Epithelial cell of prostate (primary cell): ENCODE measurements around the gene FBXO34.
A peak's percentile ranks its signal among the peaks of the same experiment; 100 is the strongest.
"Not testable (repeated sequence)": the region's sequence is repeated elsewhere in the genome, so short reads cannot be mapped to it uniquely, and the experiment has no call there.

Experiments used
- DNase-seq: peaks from one replicate; pipeline ENCODE4 v3.0.0-alpha.2; 2011; ENCODE audit warnings: low read depth, low spot score
- H3K27ac ChIP-seq: fragments of 450-650 bp; 2 replicates; pipeline ENCODE4 v1.5.1; 2017; ENCODE audit warnings: mild to moderate bottlenecking

Gene FBXO34

GRCh38 chr14:55339770-55340169 lies 68.5 kb downstream of the FBXO34 start:
- no peak overlapping the region for H3K27ac ChIP-seq
- DNase-seq = peak; percentile 49

- no peak overlapping the region for H3K27ac ChIP-seq
Observed at GRCh38 chr14:55340482-55340881, 69.3 kb downstream of the FBXO34 start.

GRCh38 chr14:55341781-55342180 lies 70.6 kb downstream of the FBXO34 start:
- H3K27ac ChIP-seq = no peak overlapping the region
- DNase-seq = no peak

More at GRCh38 chr14:55340482-55340881, 69.3 kb downstream of the FBXO34 start:
- DNase-seq = no peak

GRCh38 chr14:55344582-55345163 lies 73.5 kb downstream of the FBXO34 start:
- H3K27ac ChIP-seq, DNase-seq: not testable (repeated sequence)

- no peak overlapping the region for H3K27ac ChIP-seq
- DNase-seq = no peak
Observed at GRCh38 chr14:55347040-55347439, 75.8 kb downstream of the FBXO34 start.

GRCh38 chr14:55347748-55348147 lies 76.5 kb downstream of the FBXO34 start:
- no peak overlapping the region for H3K27ac ChIP-seq
- DNase-seq = no peak

- peak; percentile 51 for DNase-seq
- peak overlapping the region; percentile 14 for H3K27ac ChIP-seq
Observed at GRCh38 chr14:55348766-55349453, 77.7 kb downstream of the FBXO34 start.

- no peak for DNase-seq
- H3K27ac ChIP-seq = no peak overlapping the region
Observed at GRCh38 chr14:55349565-55349964, 78.3 kb downstream of the FBXO34 start.

- no peak for DNase-seq
- H3K27ac ChIP-seq = no peak overlapping the region
Observed at GRCh38 chr14:55350461-55350860, 79.2 kb downstream of the FBXO34 start.

GRCh38 chr14:55351111-55351510 lies 79.9 kb downstream of the FBXO34 start:
- no peak overlapping the region for H3K27ac ChIP-seq
- DNase-seq = no peak

GRCh38 chr14:55352201-55352600 lies 81.0 kb downstream of the FBXO34 start:
- DNase-seq = no peak
- H3K27ac ChIP-seq = no peak overlapping the region

GRCh38 chr14:55353686-55354467 lies 82.7 kb downstream of the FBXO34 start:
- peak overlapping the region; percentile 14 for H3K27ac ChIP-seq
- DNase-seq = no peak

- no peak for DNase-seq
- peak overlapping the region; percentile 14 for H3K27ac ChIP-seq
Observed at GRCh38 chr14:55354500-55354899, 83.3 kb downstream of the FBXO34 start.

GRCh38 chr14:55355922-55356321 lies 84.7 kb downstream of the FBXO34 start:
- no peak for DNase-seq
- no peak overlapping the region for H3K27ac ChIP-seq

- H3K27ac ChIP-seq = no peak overlapping the region
- no peak for DNase-seq
Observed at GRCh38 chr14:55356913-55357312, 85.7 kb downstream of the FBXO34 start.

- H3K27ac ChIP-seq = no peak overlapping the region
- DNase-seq = no peak
Observed at GRCh38 chr14:55359307-55359706, 88.1 kb downstream of the FBXO34 start.

- H3K27ac ChIP-seq = no peak overlapping the region
- DNase-seq = no peak
Observed at GRCh38 chr14:55361190-55361589, 90.0 kb downstream of the FBXO34 start.

- DNase-seq = no peak
- no peak overlapping the region for H3K27ac ChIP-seq
Observed at GRCh38 chr14:55366271-55366670, 95.0 kb downstream of the FBXO34 start.

GRCh38 chr14:55370883-55371455 lies 99.7 kb downstream of the FBXO34 start:
- no peak for DNase-seq
- no peak overlapping the region for H3K27ac ChIP-seq

GRCh38 chr14:55372423-55372822 lies 101.2 kb downstream of the FBXO34 start:
- DNase-seq = no peak
- H3K27ac ChIP-seq = no peak overlapping the region

GRCh38 chr14:55372825-55373224 lies 101.6 kb downstream of the FBXO34 start:
- no peak for DNase-seq
- no peak overlapping the region for H3K27ac ChIP-seq
